ENCODE measurements around the gene EXOC6B.

The EXOC6B gene

GRCh38 chr2:72788756-72789155, 37.1 kb downstream of the EXOC6B start:
- no peak for DNase-seq

- no peak for DNase-seq
Observed at GRCh38 chr2:72785517-72785916, 40.3 kb downstream of the EXOC6B start.

- no peak for DNase-seq
Observed at GRCh38 chr2:72782520-72782919, 43.3 kb downstream of the EXOC6B start.

- DNase-seq: no peak
Observed at GRCh38 chr2:72781480-72781879, 44.4 kb downstream of the EXOC6B start.

GRCh38 chr2:72780477-72780876, 45.4 kb downstream of the EXOC6B start:
- no peak for DNase-seq

- DNase-seq: no peak
Observed at GRCh38 chr2:72779495-72779894, 46.3 kb downstream of the EXOC6B start.

- DNase-seq: no peak
Observed at GRCh38 chr2:72778410-72778809, 47.4 kb downstream of the EXOC6B start.

GRCh38 chr2:72770879-72771461, 54.9 kb downstream of the EXOC6B start:
- peak; percentile 21 to 38 for DNase-seq

- no peak for DNase-seq
Observed at GRCh38 chr2:72765997-72766609, 59.7 kb downstream of the EXOC6B start.

GRCh38 chr2:72762276-72762675, 63.6 kb downstream of the EXOC6B start:
- DNase-seq: no peak

GRCh38 chr2:72759755-72760154, 66.1 kb downstream of the EXOC6B start:
- no peak for DNase-seq

- DNase-seq: no peak
Observed at GRCh38 chr2:72757177-72757775, 68.6 kb downstream of the EXOC6B start.

- no peak for DNase-seq
Observed at GRCh38 chr2:72755647-72756423, 70.0 kb downstream of the EXOC6B start.

GRCh38 chr2:72754628-72755320, 71.1 kb downstream of the EXOC6B start:
- no peak for DNase-seq

- no peak for DNase-seq
Observed at GRCh38 chr2:72750977-72751639, 74.7 kb downstream of the EXOC6B start.

GRCh38 chr2:72750466-72750865, 75.4 kb downstream of the EXOC6B start:
- DNase-seq: no peak

- DNase-seq: no peak
Observed at GRCh38 chr2:72747344-72747743, 78.5 kb downstream of the EXOC6B start.

GRCh38 chr2:72745679-72746368, 80.0 kb downstream of the EXOC6B start:
- no peak for DNase-seq

GRCh38 chr2:72744049-72744448, 81.8 kb downstream of the EXOC6B start:
- no peak for DNase-seq

GRCh38 chr2:72743481-72743880, 82.4 kb downstream of the EXOC6B start:
- DNase-seq: no peak

- no peak for DNase-seq
Observed at GRCh38 chr2:72738096-72738495, 87.7 kb downstream of the EXOC6B start.

GRCh38 chr2:72734432-72734831, 91.4 kb downstream of the EXOC6B start:
- DNase-seq: no peak
